Neural cell (in vitro differentiated cells): ENCODE results near the gene FNDC1. TPM values are rescaled to one million over a fixed set of nuclear protein-coding genes. Genes with fewer than 3 reads are reported as not detected.

Experiments
- H2AFZ ChIP-seq: fragments of 200-600, 300-800 bp; sonication (generic), shearing (Covaris generic); 2 replicates; pipeline ENCODE4 v1.6.0; 2014; ENCODE audit warnings: low read depth, mild to moderate bottlenecking, antibody characterized with exemption, low read length, moderate library complexity
- H3F3A ChIP-seq: fragments of 200-600 bp; shearing (Covaris generic); 2 replicates; pipeline ENCODE4 v1.6.1; 2016; ENCODE audit warnings: mild to moderate bottlenecking, moderate library complexity, mixed read lengths, antibody characterized with exemption, low read length; ENCODE audit not compliant: insufficient read depth, poor library complexity, severe bottlenecking
- H3K27ac ChIP-seq: fragments of 200-600, 300-800 bp; sonication (generic), shearing (Covaris generic); 2 replicates; pipeline ENCODE4 v1.5.1; 2014; ENCODE audit warnings: mild to moderate bottlenecking, low read length, moderate library complexity
- H3K27me3 ChIP-seq: fragments of 300-800, 200-600 bp; sonication (generic), shearing (Covaris generic); 2 replicates; pipeline ENCODE4 v1.6.0; 2014; ENCODE audit warnings: mild to moderate bottlenecking, low read depth, low read length, moderate library complexity; ENCODE audit not compliant: insufficient read depth
- H3K36me3 ChIP-seq: fragments of 300-800, 200-600 bp; sonication (generic), shearing (Covaris generic); 2 replicates; pipeline ENCODE4 v1.5.1; 2014; ENCODE audit warnings: mild to moderate bottlenecking, antibody characterized with exemption, low read length, moderate library complexity; ENCODE audit not compliant: insufficient read depth
- H3K4me2 ChIP-seq: fragments of 300-800, 200-600 bp; sonication (generic), shearing (Covaris generic); 2 replicates; pipeline ENCODE4 v1.6.0; 2014; ENCODE audit warnings: mild to moderate bottlenecking, low read length
- H3K4me3 ChIP-seq: fragments of 300-800, 200-600 bp; sonication (generic), shearing (Covaris generic); 2 replicates; pipeline ENCODE4 v1.5.1; 2014; ENCODE audit warnings: mild to moderate bottlenecking, low read length, moderate library complexity
- H3K79me2 ChIP-seq: fragments of 200-600 bp; shearing (Covaris generic); replicated peaks from 2 replicates; pipeline ENCODE4 v1.6.0; 2014; ENCODE audit warnings: mild to moderate bottlenecking, low read length, moderate library complexity; ENCODE audit not compliant: insufficient read depth
- H3K9ac ChIP-seq: fragments of 300-800, 200-600 bp; sonication (generic), shearing (Covaris generic); 2 replicates; pipeline ENCODE4 v1.6.1; 2016; ENCODE audit warnings: mild to moderate bottlenecking, low read length, mixed read lengths
- H3K9me2 ChIP-seq: fragments of 200-600 bp; shearing (Covaris generic); 2 replicates; pipeline ENCODE4 v1.6.1; 2016; ENCODE audit warnings: mild to moderate bottlenecking, low read length, mixed read lengths; ENCODE audit not compliant: insufficient read depth
- H3K9me3 ChIP-seq: fragments of 200-600, 300-800 bp; sonication (generic), shearing (Covaris generic); 2 replicates; pipeline ENCODE4 v1.6.1; 2016; ENCODE audit warnings: mild to moderate bottlenecking, mixed run types, low read length, moderate library complexity, mixed read lengths
- H4K20me1 ChIP-seq: fragments of 200-600 bp; shearing (Covaris generic); 2 replicates; pipeline ENCODE4 v1.6.1; 2016; ENCODE audit warnings: mild to moderate bottlenecking, mixed run types; ENCODE audit not compliant: insufficient read depth
- EP300 ChIP-seq: fragments of 450-650 bp; conservative IDR thresholded peaks from 2 replicates; pipeline ENCODE4 v1.6.1; 2014; ENCODE audit warnings: antibody characterized with exemption, mild to moderate bottlenecking, moderate library complexity; ENCODE audit not compliant: poor library complexity, severe bottlenecking
- EZH2 ChIP-seq: fragments of 200-600, 300-800 bp; shearing (Covaris generic), sonication (generic); IDR thresholded peaks from 2 replicates; pipeline ENCODE4 v1.6.1; 2014; ENCODE audit warnings: antibody characterized with exemption, low read length, borderline replicate concordance, mild to moderate bottlenecking; ENCODE audit not compliant: insufficient read depth, poor library complexity, severe bottlenecking
- MXI1 ChIP-seq: fragments of 450-650 bp; conservative IDR thresholded peaks from 2 replicates; pipeline ENCODE4 v1.6.1; 2014; ENCODE audit warnings: antibody characterized with exemption, mild to moderate bottlenecking; ENCODE audit not compliant: poor library complexity, severe bottlenecking
- RAD21 ChIP-seq: fragments of 450-650 bp; conservative IDR thresholded peaks from 2 replicates; pipeline ENCODE4 v1.6.1; 2014; ENCODE audit warnings: antibody characterized with exemption, mild to moderate bottlenecking, moderate library complexity
- TAF1 ChIP-seq: IDR thresholded peaks from 2 replicates; pipeline ENCODE4 v1.6.1; 2012; ENCODE audit warnings: low read depth
- polyA plus RNA-seq: library from polyadenylated mRNA; depleted of rRNA; stranded (reverse); fragments of >200 nt; gene quantifications from 2 replicates; pipeline ENCODE4 v1.2.3, GENCODE V29; 2014
- TF ChIP-seq, protein P1 (sequence below): fragments of 450-650 bp; IDR thresholded peaks from 2 replicates; pipeline ENCODE4 v1.5.1; 2014; ENCODE audit warnings: antibody characterized with exemption, mild to moderate bottlenecking, moderate library complexity; ENCODE audit not compliant: poor library complexity, severe bottlenecking
- TF ChIP-seq, protein P2 (sequence below): IDR thresholded peaks from 2 replicates; pipeline ENCODE4 v1.6.1; 2012; ENCODE audit warnings: borderline replicate concordance

FNDC1 gene
- polyA plus RNA-seq, 1 donor from 2014 or later: not detected

DNA sequence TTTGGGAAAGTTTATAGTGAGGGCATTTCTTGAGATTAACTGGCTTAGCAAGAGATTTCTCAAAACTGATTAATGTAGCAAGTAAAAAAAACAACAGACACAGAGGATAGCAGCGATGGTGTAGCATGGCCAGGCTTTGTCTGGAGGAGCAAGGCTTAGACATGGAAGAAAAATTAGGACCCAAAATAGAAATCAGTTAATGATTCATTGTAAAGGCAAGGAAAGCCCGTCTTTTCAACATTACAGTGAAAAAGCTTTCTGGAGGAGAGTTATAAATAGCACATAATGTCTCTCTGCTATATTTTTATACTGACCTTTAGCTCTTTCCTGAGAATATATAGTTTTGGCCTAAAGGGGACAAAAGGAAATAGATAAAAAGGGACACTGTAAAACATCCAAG is 45.1 kb downstream of the FNDC1 start:
- Histone ChIP-seq H3K36me3 (no peaks in the 10 kb centered on the region), H3K27ac (no peak overlapping the region), H3F3A (no peaks in the 10 kb centered on the region), H4K20me1 (no peaks in the 10 kb centered on the region), H3K79me2 (no peaks in the 10 kb centered on the region), H3K4me3 (no peak overlapping the region), H3K27me3 (no peaks in the 10 kb centered on the region), H3K9me2 (no peaks in the 10 kb centered on the region), H3K9me3 (no peaks in the 10 kb centered on the region), H3K4me2 (no peak overlapping the region), H2AFZ (no peak overlapping the region), H3K9ac (no peak overlapping the region)
- TF ChIP-seq, protein P1, sequence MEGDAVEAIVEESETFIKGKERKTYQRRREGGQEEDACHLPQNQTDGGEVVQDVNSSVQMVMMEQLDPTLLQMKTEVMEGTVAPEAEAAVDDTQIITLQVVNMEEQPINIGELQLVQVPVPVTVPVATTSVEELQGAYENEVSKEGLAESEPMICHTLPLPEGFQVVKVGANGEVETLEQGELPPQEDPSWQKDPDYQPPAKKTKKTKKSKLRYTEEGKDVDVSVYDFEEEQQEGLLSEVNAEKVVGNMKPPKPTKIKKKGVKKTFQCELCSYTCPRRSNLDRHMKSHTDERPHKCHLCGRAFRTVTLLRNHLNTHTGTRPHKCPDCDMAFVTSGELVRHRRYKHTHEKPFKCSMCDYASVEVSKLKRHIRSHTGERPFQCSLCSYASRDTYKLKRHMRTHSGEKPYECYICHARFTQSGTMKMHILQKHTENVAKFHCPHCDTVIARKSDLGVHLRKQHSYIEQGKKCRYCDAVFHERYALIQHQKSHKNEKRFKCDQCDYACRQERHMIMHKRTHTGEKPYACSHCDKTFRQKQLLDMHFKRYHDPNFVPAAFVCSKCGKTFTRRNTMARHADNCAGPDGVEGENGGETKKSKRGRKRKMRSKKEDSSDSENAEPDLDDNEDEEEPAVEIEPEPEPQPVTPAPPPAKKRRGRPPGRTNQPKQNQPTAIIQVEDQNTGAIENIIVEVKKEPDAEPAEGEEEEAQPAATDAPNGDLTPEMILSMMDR: no peak

DNA sequence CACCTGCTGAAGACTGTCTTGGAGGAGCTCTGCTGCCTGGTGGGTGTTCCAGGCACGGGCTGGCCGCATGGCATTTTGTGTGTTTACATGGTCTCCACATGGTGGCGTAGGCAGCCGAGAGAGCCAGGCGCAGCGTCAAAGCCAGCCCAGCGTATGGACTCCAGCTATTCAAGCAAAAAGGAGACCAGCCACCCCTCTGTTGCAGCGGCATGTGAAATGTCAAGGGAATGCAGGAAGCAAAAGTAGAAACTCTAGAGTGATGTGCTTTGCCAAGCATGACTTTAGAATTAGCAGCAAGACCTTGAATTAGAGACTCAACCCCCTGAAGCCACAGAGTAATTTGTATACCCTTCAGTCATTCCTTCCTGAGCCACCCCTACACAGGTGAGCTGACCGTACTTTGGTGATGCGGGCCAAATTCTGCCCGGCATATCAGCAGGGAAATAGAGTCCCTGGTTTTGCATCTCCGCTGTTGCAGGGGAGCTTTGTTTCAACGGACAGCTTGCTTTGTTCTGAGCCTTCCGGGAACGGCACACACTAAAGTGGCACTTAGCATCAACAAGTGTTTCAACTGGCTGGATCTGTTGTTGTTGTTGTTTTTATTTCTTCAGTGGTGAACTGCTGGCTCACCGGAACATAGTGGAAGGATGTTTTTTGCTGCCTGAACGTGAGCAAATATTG is 48.5 kb downstream of the FNDC1 start:
- Histone ChIP-seq H3F3A (no peaks in the 10 kb centered on the region), H4K20me1 (no peaks in the 10 kb centered on the region), H3K27ac (no peak overlapping the region), H3K4me3 (no peak overlapping the region), H3K9ac (no peak overlapping the region), H3K9me3 (no peaks in the 10 kb centered on the region), H3K4me2 (no peak overlapping the region), H3K36me3 (no peaks in the 10 kb centered on the region), H3K79me2 (no peaks in the 10 kb centered on the region), H3K9me2 (no peaks in the 10 kb centered on the region), H3K27me3 (no peaks in the 10 kb centered on the region), H2AFZ (no peak overlapping the region)
- TF ChIP-seq EZH2: no peak
- TF ChIP-seq, protein P2, sequence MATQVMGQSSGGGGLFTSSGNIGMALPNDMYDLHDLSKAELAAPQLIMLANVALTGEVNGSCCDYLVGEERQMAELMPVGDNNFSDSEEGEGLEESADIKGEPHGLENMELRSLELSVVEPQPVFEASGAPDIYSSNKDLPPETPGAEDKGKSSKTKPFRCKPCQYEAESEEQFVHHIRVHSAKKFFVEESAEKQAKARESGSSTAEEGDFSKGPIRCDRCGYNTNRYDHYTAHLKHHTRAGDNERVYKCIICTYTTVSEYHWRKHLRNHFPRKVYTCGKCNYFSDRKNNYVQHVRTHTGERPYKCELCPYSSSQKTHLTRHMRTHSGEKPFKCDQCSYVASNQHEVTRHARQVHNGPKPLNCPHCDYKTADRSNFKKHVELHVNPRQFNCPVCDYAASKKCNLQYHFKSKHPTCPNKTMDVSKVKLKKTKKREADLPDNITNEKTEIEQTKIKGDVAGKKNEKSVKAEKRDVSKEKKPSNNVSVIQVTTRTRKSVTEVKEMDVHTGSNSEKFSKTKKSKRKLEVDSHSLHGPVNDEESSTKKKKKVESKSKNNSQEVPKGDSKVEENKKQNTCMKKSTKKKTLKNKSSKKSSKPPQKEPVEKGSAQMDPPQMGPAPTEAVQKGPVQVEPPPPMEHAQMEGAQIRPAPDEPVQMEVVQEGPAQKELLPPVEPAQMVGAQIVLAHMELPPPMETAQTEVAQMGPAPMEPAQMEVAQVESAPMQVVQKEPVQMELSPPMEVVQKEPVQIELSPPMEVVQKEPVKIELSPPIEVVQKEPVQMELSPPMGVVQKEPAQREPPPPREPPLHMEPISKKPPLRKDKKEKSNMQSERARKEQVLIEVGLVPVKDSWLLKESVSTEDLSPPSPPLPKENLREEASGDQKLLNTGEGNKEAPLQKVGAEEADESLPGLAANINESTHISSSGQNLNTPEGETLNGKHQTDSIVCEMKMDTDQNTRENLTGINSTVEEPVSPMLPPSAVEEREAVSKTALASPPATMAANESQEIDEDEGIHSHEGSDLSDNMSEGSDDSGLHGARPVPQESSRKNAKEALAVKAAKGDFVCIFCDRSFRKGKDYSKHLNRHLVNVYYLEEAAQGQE: no peak
- TF ChIP-seq TAF1: no peak
- TF ChIP-seq MXI1: no peak
- no peak for TF ChIP-seq RAD21
- TF ChIP-seq, protein P1: no peak
- no peak for TF ChIP-seq EP300
